HL-60 (cell line): ENCODE data around the gene NAA50.

Experiments used
- DNase-seq, 2 experiments: peaks; one replicate each; pipeline ENCODE4 v3.0.0-alpha.2; 2010 to 2020; ENCODE audit warnings: low read depth in 1 of 2, low spot score in 1 of 2
- H3K27ac ChIP-seq: fragments of 250-450 bp; sonication (Bioruptor Pico); replicated peaks from 2 replicates; pipeline ENCODE4 v1.5.1; 2020; ENCODE audit warnings: mild to moderate bottlenecking, moderate library complexity
- H3K27me3 ChIP-seq: fragments of 250-450 bp; sonication (Bioruptor Pico); 2 replicates; pipeline ENCODE4 v1.5.1; 2021; ENCODE audit warnings: mild to moderate bottlenecking, moderate library complexity; ENCODE audit not compliant: insufficient read depth, poor library complexity, severe bottlenecking
- H3K4me3 ChIP-seq: replicated peaks from 2 replicates; pipeline ENCODE4 v1.5.1; 2011; ENCODE audit warnings: mild to moderate bottlenecking, control low read depth, low read length; ENCODE audit not compliant: insufficient read depth
- GABPA ChIP-seq: IDR thresholded peaks from 2 replicates; pipeline ENCODE4 v1.6.1; 2012; ENCODE audit warnings: low read depth
- POLR2AphosphoS5 ChIP-seq: IDR thresholded peaks from 2 replicates; pipeline ENCODE4 v1.6.1; 2012; ENCODE audit warnings: low read depth
- SPI1 ChIP-seq: IDR thresholded peaks from 2 replicates; pipeline ENCODE4 v1.6.1; 2012; ENCODE audit warnings: low read depth, mild to moderate bottlenecking, borderline replicate concordance
- TF ChIP-seq, protein P1 (sequence below): IDR thresholded peaks from 2 replicates; pipeline ENCODE4 v1.6.1; 2012; ENCODE audit warnings: low read depth; ENCODE audit not compliant: insufficient replicate concordance
- TF ChIP-seq, protein P2 (sequence below): IDR thresholded peaks from one replicate; pipeline ENCODE4 v1.5.1; 2011; ENCODE audit warnings: low read length, control low read depth, inconsistent platforms; ENCODE audit not compliant: insufficient read depth

The NAA50 gene

GRCh38 chr3:113753376-113753985 is 7.4 kb upstream of the NAA50 start:
- DNase-seq = no peak
- Histone ChIP-seq H3K27me3 (no peaks in the 10 kb centered on the region), H3K4me3 (no peak overlapping the region), H3K27ac (no peak overlapping the region)
- TF ChIP-seq SPI1 = no peak
- no peak for TF ChIP-seq GABPA

DNA sequence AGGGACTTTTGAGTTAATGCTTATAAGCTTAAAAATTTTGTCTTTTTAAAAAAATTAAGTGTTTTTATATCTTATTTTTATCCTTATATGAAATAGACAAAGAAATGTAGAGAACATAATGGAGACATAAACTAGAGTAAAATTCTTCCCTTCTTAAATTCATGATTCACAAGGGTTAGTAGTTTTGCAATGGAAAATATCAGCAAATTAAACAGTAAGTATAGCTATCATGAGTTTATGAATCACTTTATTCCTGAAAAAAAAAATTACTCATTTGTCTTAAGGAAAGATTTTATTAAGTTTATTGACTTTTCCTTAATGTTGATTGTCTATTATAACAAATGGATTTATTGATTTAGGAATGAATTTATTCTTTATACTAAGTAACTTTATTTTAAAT is 5.1 kb upstream of the NAA50 start:
- no peak for TF ChIP-seq SPI1
- TF ChIP-seq, protein P1, sequence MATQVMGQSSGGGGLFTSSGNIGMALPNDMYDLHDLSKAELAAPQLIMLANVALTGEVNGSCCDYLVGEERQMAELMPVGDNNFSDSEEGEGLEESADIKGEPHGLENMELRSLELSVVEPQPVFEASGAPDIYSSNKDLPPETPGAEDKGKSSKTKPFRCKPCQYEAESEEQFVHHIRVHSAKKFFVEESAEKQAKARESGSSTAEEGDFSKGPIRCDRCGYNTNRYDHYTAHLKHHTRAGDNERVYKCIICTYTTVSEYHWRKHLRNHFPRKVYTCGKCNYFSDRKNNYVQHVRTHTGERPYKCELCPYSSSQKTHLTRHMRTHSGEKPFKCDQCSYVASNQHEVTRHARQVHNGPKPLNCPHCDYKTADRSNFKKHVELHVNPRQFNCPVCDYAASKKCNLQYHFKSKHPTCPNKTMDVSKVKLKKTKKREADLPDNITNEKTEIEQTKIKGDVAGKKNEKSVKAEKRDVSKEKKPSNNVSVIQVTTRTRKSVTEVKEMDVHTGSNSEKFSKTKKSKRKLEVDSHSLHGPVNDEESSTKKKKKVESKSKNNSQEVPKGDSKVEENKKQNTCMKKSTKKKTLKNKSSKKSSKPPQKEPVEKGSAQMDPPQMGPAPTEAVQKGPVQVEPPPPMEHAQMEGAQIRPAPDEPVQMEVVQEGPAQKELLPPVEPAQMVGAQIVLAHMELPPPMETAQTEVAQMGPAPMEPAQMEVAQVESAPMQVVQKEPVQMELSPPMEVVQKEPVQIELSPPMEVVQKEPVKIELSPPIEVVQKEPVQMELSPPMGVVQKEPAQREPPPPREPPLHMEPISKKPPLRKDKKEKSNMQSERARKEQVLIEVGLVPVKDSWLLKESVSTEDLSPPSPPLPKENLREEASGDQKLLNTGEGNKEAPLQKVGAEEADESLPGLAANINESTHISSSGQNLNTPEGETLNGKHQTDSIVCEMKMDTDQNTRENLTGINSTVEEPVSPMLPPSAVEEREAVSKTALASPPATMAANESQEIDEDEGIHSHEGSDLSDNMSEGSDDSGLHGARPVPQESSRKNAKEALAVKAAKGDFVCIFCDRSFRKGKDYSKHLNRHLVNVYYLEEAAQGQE = no peak
- TF ChIP-seq, protein P2, sequence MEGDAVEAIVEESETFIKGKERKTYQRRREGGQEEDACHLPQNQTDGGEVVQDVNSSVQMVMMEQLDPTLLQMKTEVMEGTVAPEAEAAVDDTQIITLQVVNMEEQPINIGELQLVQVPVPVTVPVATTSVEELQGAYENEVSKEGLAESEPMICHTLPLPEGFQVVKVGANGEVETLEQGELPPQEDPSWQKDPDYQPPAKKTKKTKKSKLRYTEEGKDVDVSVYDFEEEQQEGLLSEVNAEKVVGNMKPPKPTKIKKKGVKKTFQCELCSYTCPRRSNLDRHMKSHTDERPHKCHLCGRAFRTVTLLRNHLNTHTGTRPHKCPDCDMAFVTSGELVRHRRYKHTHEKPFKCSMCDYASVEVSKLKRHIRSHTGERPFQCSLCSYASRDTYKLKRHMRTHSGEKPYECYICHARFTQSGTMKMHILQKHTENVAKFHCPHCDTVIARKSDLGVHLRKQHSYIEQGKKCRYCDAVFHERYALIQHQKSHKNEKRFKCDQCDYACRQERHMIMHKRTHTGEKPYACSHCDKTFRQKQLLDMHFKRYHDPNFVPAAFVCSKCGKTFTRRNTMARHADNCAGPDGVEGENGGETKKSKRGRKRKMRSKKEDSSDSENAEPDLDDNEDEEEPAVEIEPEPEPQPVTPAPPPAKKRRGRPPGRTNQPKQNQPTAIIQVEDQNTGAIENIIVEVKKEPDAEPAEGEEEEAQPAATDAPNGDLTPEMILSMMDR = no peak
- no peak for TF ChIP-seq GABPA
- TF ChIP-seq POLR2AphosphoS5 = no peak

GRCh38 chr3:113747283-113748046 is 1.4 kb upstream of the NAA50 start:
- H3K27ac ChIP-seq = peak overlapping the region; percentile 97
- peak in 1 of 2 experiments; percentile 21 for DNase-seq
- H3K4me3 ChIP-seq = peak overlapping the region; percentile 82
- TF ChIP-seq POLR2AphosphoS5 = peak; percentile 18; the same call in 1 of the 2 replicates
- TF ChIP-seq, protein P1 = no peak
- no peaks in the 10 kb centered on the region for H3K27me3 ChIP-seq

More for the DNA sequence above, 5.1 kb upstream of the NAA50 start:
- no peak overlapping the region for H3K27ac ChIP-seq
- no peaks in the 10 kb centered on the region for H3K27me3 ChIP-seq
- no peak for DNase-seq
- H3K4me3 ChIP-seq = no peak overlapping the region

- Histone ChIP-seq H3K27me3 (no peaks in the 10 kb centered on the region), H3K27ac (peak within 1 kb of the TSS; percentile 97), H3K4me3 (peak within 1 kb of the TSS; percentile 82)
- TF ChIP-seq, protein P2 = no peak
- TF ChIP-seq GABPA (peak; percentile 94), POLR2AphosphoS5 (no peak), SPI1 (peak; percentile 42; the same call in 1 of the 2 replicates)
- TF ChIP-seq, protein P1 = no peak
- peak in 1 of 2 experiments; percentile 90 for DNase-seq
These were observed 666 bp upstream of the NAA50 start, which contains the start of gene ATP6V1A for GRCh38 chr3:113746548-113747282. ATP6V1A (plus strand) TSS chr3:113747035; CDS start chr3:113778754, 31,719 bp downstream.
